Measurements from ENCODE around the gene PARD6A.

- TF ChIP-seq EZH2 (IDR thresholded peaks at IDR 0.05; ENCODE audit: low read length, missing control alignments) (no peak), CTCF (conservative IDR thresholded peaks at IDR 0.05 in 1 of 2, IDR thresholded peaks at IDR 0.05 in 1 of 2; ENCODE audit: low read depth in 1 of 2, low read length in 2 of 2) (no peak)
These were observed 36.8 kb downstream of the PARD6A start for GRCh38 chr16:67697422-67698185.

All from fibroblast of lung (primary cell).